Measurements from ENCODE around the gene YWHAB.

Gene YWHAB

DNA sequence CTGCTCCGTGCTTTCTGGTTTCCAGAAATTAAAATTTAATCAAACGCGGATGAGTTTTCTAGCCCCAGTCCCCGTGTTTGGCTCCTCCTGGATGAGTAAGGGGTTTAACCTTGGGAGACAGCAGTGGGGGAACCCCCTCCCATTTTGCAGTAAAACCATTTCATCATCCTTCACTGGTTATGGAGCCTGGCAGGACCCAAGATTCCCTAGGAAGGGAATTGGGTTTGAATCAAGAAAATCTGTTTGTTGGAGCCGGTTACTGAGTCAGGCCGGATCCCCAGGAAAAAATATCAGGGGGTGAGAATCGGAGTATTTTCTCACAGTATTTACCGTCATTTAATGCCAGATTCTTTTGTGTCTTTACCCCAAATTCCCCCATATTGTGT, 754 bp downstream of the YWHAB start:
- no peaks in the 10 kb centered on the region for H3K27me3 ChIP-seq (ENCODE audit: insufficient read depth, poor library complexity, severe bottlenecking)
- H3K27ac ChIP-seq (ENCODE audit: poor library complexity, severe bottlenecking) = peak overlapping the region; percentile 79
- DNase-seq (ENCODE audit: low spot score) (no peak), ATAC-seq (ENCODE audit: low read depth) (no peak)
- no peaks in the 10 kb centered on the region for H3K9me3 ChIP-seq (ENCODE audit: severe bottlenecking)
- peaks cover 29% of the 10 kb centered on the region for H3K4me1 ChIP-seq (ENCODE audit: insufficient read depth, poor library complexity, severe bottlenecking)
- no peak for TF ChIP-seq CTCF (IDR thresholded peaks at IDR 0.05; ENCODE audit: poor library complexity, severe bottlenecking)
- H3K36me3 ChIP-seq (ENCODE audit: low read depth) = peaks cover 44% of the 10 kb centered on the region
- peak overlapping the region; percentile 93 for H3K4me3 ChIP-seq (ENCODE audit: severe bottlenecking)

GRCh38 chr20:44886828-44887227, 1.3 kb downstream of the YWHAB start:
- Histone ChIP-seq H3K36me3 (ENCODE audit: low read depth) (peaks cover 49% of the 10 kb centered on the region), H3K4me3 (ENCODE audit: severe bottlenecking) (peak overlapping the region; percentile 93), H3K4me1 (ENCODE audit: insufficient read depth, poor library complexity, severe bottlenecking) (peaks cover 29% of the 10 kb centered on the region), H3K27ac (ENCODE audit: poor library complexity, severe bottlenecking) (peak overlapping the region; percentile 79), H3K27me3 (ENCODE audit: insufficient read depth, poor library complexity, severe bottlenecking) (no peaks in the 10 kb centered on the region), H3K9me3 (ENCODE audit: severe bottlenecking) (no peaks in the 10 kb centered on the region)
- DNase-seq (ENCODE audit: low spot score) (no peak), ATAC-seq (ENCODE audit: low read depth) (no peak)
- TF ChIP-seq CTCF (IDR thresholded peaks at IDR 0.05; ENCODE audit: poor library complexity, severe bottlenecking) = no peak

- ATAC-seq (ENCODE audit: low read depth) (no peak), DNase-seq (ENCODE audit: low spot score) (no peak)
- no peaks in the 10 kb centered on the region for H3K27me3 ChIP-seq (ENCODE audit: insufficient read depth, poor library complexity, severe bottlenecking)
- peaks cover 29% of the 10 kb centered on the region for H3K4me1 ChIP-seq (ENCODE audit: insufficient read depth, poor library complexity, severe bottlenecking)
- peak overlapping the region; percentile 93 for H3K4me3 ChIP-seq (ENCODE audit: severe bottlenecking)
- no peaks in the 10 kb centered on the region for H3K9me3 ChIP-seq (ENCODE audit: severe bottlenecking)
- H3K36me3 ChIP-seq (ENCODE audit: low read depth) = peaks cover 56% of the 10 kb centered on the region
- no peak for TF ChIP-seq CTCF (IDR thresholded peaks at IDR 0.05; ENCODE audit: poor library complexity, severe bottlenecking)
- no peak overlapping the region for H3K27ac ChIP-seq (ENCODE audit: poor library complexity, severe bottlenecking)
These were observed 2.0 kb downstream of the YWHAB start for GRCh38 chr20:44887466-44887865.

GRCh38 chr20:44888226-44889103, 3.0 kb downstream of the YWHAB start:
- Histone ChIP-seq H3K27ac (ENCODE audit: poor library complexity, severe bottlenecking) (no peak overlapping the region), H3K4me1 (ENCODE audit: insufficient read depth, poor library complexity, severe bottlenecking) (peaks cover 29% of the 10 kb centered on the region), H3K36me3 (ENCODE audit: low read depth) (peaks cover 64% of the 10 kb centered on the region)

More at GRCh38 chr20:44888226-44889103, 3.0 kb downstream of the YWHAB start:
- TF ChIP-seq CTCF (IDR thresholded peaks at IDR 0.05; ENCODE audit: poor library complexity, severe bottlenecking) = peak; percentile 51
- Histone ChIP-seq H3K4me3 (ENCODE audit: severe bottlenecking) (no peak overlapping the region), H3K9me3 (ENCODE audit: severe bottlenecking) (no peaks in the 10 kb centered on the region), H3K27me3 (ENCODE audit: insufficient read depth, poor library complexity, severe bottlenecking) (no peaks in the 10 kb centered on the region)
- no peak for DNase-seq (ENCODE audit: low spot score)
- ATAC-seq (ENCODE audit: low read depth) = no peak

Data from RWPE2 (cell line).